Stimulated activated naive CD4-positive, alpha-beta T cell treated with Interleukin-2 at 50 U/mL for 16 hours (primary cell): ENCODE data around the gene MGAT4D.
A peak's percentile ranks its signal among the peaks of the same experiment; 100 is the strongest.
"Not testable (repeated sequence)": the region's sequence is repeated elsewhere in the genome, so short reads cannot be mapped to it uniquely, and the experiment has no call there.

ENCODE experiments used
- DNase-seq: peaks from one replicate; lab custom pipeline; 2025; lab: John Stamatoyannopoulos, UW

The MGAT4D gene

GRCh38 chr4:140497747-140498636 lies at the start of gene MGAT4D:
Gene MGAT4D (minus strand): TSS chr4:140498293. CDS start chr4:140498222, 71 bp downstream.
- DNase-seq, result no peak

- no peak for DNase-seq
Observed at GRCh38 chr4:140533951-140534480, 35.9 kb upstream of the MGAT4D start.

GRCh38 chr4:140529434-140529833 lies 31.3 kb upstream of the MGAT4D start:
- DNase-seq, result no peak

DNA sequence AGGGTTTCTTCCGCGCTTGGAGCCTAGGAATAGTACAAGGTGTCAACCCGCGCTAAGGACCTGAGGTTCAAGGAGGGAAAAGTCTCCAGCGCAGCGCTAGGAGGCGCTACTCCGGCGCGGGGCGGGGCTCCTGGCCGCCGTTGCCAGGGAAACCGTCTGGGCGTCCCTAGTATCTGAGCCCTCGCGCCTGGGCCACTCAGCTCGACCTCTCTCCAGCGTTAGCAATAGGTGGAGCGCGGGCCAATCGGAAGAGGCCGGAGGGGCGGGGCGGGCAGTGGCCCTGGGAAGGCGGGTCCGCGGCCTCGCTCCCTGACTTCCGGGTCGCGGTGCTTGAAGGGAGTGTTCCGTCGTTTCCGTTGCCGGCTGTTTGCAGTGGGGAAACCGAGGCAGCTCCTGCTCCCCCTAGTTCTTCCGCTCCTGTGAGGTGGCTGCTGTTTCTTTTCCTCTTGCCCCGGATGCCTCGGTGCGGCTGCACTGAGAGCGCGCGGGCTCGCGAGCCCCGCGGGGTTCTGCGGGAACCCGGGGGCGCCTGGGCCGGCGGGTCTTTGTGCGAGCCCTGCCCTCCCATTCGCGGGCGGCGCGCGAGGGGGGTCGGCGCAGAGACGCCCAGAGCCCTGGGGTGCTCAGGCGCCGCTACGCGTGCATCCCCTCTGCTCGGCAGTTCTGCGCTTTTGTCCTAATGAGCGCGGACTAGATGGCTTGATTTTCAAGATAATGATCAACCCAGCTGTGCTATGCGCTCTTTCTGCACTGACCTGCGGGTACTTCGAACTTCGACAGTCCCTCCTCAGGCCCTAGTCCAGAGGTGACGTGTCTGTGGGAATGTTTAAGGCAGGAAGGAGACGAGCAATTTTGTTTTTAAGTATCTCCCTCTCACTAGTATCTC lies 26.0 kb upstream of the MGAT4D start, which contains the start of gene ELMOD2:
ELMOD2 (plus strand) TSS at position 312 of the 886 bp plus-strand sequence. CDS start 1,261 bp downstream, outside the sequence.
- DNase-seq, result peak; percentile 97

DNA sequence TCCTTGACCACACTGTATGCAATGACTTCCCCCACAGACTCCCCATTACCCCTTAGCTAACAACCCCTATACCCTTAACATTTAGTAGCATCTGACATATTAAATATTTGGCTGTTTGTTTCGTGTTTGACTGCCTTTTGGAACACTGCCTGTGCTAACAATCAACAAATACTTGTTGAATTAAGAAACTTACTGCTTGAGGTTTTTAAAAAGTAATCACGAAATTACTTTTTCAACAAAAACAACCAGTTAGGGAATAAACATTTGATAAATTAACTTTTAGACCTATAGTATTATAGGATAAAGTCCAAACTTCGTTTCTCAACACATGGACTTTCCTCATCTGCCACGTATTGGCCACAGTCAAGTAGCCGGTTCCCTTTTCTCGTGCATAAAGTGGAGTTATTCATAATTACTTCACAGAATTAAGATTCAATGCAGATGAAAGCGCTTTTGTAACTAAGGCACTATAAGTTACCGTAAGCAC lies 25.3 kb upstream of the MGAT4D start:
- no peak for DNase-seq

DNA sequence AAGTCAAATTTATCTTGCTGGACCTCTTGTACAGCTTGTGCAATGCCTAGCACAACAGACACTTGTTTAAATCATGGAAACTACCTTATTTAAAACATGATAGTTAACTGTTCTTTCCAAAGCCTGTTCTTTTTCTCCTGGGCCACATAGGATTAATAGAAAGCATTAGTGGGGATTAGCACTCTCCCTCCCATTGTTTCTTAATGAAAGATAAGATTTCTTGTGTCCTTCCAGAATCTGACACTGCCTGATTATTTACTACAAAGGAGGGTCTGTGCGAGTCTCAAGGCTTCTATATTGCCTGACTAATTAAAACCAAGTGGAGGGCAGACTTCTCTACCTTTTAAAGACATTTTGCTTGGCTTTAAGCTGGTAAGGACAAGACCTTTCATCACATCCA lies 17.3 kb upstream of the MGAT4D start:
- no peak for DNase-seq

DNA sequence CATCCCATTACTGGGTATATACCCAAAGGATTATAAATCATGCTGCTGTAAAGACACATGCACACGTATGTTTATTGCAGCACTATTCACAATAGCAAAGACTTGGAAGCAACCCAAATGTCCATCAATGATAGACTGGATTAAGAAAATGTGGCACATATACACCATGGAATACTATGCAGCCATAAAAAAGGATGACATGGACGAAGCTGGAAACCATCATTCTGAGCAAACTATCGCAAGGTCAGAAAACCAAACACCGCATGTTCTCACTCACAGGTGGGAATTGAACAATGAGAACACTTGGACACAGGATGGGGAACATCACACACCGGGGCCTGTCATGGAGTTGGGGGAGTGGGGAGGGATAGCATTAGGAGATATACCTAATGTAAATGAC lies 15.7 kb upstream of the MGAT4D start:
- not testable (repeated sequence) for DNase-seq

DNA sequence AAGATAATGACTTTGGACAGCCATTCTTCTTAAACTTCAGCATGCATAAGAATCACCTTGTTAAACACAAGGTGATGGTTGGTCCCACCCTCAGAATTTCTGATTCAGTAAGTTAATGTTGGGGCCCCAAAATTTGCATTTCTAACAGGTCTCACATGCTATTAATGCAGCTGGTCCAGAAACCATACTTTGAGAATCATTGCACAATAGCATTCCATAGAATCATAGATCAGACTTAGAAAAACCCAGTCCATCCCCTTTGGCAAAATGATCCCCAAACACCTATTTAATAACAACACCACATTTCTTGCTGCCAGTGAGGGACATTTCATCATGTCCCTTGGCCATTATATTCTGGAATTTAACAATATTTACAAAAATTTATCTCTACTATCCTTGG lies 6.2 kb upstream of the MGAT4D start:
- DNase-seq, result no peak

- no peak for DNase-seq
Observed at GRCh38 chr4:140499391-140499790, 1.3 kb upstream of the MGAT4D start.

GRCh38 chr4:140497405-140497746 lies 717 bp downstream of the MGAT4D start:
- DNase-seq, result no peak

DNA sequence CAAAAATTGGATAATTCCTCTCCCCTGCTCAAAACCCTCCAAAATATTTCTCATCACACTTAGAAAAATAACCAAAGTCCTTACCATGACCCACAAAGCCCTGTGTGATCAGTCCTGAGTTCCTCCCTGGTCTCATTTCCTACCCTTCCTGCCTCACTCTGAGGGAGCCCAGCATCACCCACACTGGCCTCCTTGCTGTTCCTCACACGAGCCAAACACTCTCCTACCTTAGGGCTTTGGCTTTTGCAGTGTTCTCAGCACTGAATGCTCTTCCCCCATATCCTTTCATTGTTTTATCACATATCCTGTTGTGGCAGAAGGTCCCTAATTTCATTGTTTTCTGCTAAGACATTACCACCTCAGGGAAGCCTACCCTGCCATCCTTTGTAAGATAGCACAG lies 12.2 kb downstream of the MGAT4D start:
- no peak for DNase-seq

DNA sequence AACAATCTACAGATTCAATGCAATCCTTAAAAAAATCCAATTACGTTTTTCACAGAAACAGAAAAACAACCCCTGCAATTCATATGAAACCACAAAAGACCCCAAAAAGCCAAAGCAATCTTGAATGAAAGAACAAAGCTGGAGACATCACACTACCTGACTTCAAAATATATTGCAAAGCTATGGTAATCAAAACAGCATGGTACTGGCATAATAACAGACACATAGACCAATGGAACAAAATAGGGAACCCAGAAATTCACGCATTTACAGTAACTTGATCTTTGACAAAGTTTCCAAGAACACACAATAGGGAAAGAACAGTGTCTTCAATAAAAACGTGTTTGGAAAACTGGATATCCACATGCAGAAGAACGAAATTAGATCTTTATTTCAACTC lies 14.6 kb downstream of the MGAT4D start:
- DNase-seq, result no peak

DNA sequence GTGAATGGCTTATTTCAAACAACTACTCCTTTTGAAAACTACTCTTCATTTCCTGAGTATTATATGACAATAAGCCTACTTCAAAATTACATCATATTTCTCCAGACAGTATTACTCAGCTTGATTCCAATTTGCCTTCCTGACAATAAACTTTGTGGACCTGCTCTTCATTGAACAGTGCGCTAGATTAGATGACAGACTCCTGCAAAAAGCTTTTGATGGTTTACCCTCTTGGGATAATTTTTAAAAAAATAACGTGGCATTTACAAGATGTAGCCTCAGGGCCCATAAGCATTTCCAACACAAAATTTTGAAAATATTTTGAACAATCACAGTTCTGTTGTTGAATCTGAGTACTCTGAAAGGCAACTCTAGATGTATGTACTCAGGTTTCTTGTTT lies 25.9 kb downstream of the MGAT4D start:
- DNase-seq, result no peak

DNA sequence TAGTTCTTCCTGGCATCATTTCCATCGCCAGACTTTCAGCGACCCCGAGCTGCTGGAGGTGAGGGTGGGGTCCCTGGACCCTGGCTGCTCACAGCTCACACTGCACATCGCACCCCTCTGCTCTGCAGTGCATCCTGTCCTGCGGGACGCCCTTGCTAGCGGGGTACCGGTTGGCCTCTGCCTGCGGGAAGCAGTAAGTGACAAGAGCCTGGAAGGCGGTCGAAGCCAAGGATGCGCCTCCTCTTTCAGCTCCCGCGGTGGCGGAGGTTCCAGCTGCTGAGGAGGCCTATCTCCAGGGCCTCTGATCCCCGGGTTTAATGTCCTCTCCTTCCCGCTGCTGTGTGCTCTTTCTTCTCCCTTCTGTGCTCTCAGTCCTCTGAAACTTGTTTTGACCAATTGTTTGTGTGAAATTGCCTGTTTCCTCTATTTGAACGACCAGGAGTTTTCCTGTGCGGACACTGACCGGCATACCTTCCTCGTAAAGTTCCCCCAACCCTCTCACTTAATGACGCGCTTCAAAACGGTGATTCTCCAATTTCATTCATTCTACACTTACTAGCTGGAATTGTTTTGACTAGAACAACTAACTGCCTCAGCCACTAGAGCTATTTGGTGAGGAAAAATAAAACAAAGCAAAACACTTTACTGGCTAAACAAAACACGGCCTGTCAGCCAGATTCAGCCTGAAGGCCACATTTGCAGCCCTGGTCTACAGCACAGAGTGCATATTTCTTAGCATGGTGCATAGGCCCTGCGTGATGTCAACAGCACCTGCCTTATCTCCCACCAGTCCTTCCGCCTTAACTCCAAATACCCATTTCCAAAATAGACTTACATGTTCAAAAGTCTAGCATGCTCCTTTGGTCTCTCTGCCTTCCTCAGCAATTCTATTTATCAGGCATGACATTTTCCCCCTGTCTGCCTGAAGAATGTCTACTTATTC lies 28.0 kb downstream of the MGAT4D start:
- DNase-seq, result no peak

DNA sequence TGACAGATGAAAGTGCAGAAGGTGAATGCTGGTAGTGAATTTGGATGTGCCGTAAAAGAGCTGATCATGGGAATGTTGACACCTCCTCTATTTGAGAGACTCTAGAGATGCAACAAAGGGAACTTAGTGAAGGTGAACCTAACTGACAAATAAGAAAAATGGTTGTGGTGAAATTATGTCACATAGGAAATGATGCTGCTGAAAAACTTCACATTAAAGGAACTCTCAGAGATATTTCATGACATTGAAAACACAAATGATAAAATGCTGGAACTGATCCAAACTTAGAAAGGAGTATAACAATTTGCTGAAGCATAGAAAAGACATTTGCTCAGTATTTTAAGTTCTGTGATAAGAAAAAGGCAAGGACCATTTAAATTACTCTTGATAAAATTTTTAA lies 31.9 kb downstream of the MGAT4D start:
- DNase-seq, result no peak

- DNase-seq, result no peak
Observed at GRCh38 chr4:140463614-140464013, 34.5 kb downstream of the MGAT4D start.

DNA sequence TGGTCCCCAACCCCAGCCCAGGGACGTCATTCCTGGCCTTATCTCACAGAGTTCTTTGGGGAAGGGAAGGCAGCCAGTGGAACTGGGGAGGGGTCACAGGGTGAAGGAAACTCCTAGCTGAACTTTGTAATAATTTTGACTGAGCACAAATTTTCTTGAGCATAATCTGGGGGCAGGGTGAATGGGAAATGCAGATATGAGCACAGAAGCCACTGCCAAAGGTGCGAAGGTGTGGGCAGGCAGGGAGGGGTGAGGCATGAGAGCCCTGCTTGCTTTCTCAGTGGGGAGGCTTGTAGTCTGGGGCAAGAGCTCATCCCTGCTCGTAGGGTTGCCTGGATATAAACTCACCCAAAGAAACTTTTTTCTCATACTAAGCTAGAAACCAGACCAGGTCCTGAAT lies 34.9 kb downstream of the MGAT4D start:
- no peak for DNase-seq

DNA sequence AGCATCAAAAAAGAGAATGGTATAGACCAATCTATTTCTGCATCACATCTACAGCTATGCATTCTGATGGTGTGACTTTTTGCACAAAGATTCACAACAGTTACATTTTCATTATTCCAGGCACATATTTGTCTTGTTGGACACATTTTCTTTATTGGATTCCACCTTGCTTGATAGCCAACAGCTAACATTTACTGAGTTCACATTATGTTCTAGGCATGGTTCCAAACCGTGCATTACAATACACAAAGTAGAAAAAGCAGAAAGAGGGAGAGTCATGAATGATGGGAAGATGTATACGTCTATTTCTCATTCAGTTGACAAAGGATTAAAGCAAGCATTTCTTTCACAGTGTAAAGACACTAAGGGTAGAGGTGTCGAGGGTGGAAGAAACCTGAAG lies 47.7 kb downstream of the MGAT4D start:
- no peak for DNase-seq

- DNase-seq, result no peak
Observed at GRCh38 chr4:140448830-140449229, 49.3 kb downstream of the MGAT4D start.

DNA sequence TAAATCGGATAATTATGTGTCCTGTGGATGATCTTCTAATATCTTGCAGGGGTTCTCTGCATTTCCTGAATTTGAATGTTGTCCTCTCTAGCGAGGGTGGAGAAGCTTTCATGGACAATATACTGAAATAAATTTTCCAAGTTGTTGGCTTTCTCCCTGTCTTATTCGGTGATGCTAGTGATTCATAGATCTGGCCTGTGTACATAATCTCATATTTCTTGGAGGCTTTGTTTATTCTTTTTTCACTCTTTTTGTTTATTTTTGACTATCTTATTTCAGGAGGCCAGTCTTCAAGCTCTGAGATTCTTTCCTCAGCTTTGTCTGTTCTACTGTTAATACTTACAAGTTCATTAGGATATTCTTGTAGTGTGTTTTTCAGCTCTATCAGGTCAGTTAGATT lies 49.9 kb downstream of the MGAT4D start:
- DNase-seq, result no peak

- DNase-seq, result not testable (repeated sequence)
Observed at GRCh38 chr4:140444347-140444746, 53.7 kb downstream of the MGAT4D start.
